ENCODE measurements around the gene KMO.

DNA sequence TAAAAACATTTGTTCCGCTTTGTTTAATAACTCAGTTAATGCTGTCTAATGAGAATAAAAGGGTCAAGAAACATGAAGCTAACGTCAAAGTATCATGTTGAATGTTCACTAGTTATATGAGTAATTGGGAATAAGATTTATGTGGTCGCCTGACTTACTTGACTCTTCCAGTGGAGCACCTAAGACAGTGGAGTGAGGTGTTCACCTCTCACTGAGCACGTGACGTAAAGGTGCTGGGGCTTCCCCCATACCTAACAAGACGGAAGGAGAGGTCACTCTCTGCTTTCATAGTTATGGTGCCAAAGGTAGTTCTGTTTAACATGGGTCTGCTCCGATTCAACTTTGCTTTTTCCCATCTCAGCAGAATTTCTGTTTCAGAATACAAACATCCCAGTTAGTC, 686 bp downstream of the KMO start:
- TF ChIP-seq, protein P1, sequence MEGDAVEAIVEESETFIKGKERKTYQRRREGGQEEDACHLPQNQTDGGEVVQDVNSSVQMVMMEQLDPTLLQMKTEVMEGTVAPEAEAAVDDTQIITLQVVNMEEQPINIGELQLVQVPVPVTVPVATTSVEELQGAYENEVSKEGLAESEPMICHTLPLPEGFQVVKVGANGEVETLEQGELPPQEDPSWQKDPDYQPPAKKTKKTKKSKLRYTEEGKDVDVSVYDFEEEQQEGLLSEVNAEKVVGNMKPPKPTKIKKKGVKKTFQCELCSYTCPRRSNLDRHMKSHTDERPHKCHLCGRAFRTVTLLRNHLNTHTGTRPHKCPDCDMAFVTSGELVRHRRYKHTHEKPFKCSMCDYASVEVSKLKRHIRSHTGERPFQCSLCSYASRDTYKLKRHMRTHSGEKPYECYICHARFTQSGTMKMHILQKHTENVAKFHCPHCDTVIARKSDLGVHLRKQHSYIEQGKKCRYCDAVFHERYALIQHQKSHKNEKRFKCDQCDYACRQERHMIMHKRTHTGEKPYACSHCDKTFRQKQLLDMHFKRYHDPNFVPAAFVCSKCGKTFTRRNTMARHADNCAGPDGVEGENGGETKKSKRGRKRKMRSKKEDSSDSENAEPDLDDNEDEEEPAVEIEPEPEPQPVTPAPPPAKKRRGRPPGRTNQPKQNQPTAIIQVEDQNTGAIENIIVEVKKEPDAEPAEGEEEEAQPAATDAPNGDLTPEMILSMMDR (IDR thresholded peaks at IDR 0.05), result no peak
- no peak for TF ChIP-seq POLR2A (IDR thresholded peaks at IDR 0.05)

Measured in uterus (tissue), 2 donors.